GM06990 (cell line): ENCODE data around the gene RBMS1.

ENCODE experiments used
- DNase-seq: peaks from one replicate; pipeline ENCODE4 v3.0.0-alpha.2; 2011; ENCODE audit not compliant: insufficient read length; ENCODE audit errors: extremely low read depth
- H3K27me3 ChIP-seq: replicated peaks from 2 replicates; pipeline ENCODE4 v1.6.0; 2011; ENCODE audit warnings: low read length; ENCODE audit not compliant: control insufficient read depth, insufficient read depth
- H3K36me3 ChIP-seq: 2 replicates; pipeline ENCODE4 v1.5.1; 2011; ENCODE audit warnings: low read length; ENCODE audit not compliant: control insufficient read depth, insufficient read depth
- H3K4me3 ChIP-seq: replicated peaks from 2 replicates; pipeline ENCODE4 v1.5.1; 2011; ENCODE audit warnings: low read depth, mild to moderate bottlenecking, control low read depth, low read length
- CTCF ChIP-seq: IDR thresholded peaks from 2 replicates; pipeline ENCODE4 v1.5.1; 2011; ENCODE audit warnings: low read length, control low read depth, mild to moderate bottlenecking, inconsistent platforms; ENCODE audit not compliant: insufficient read depth, poor library complexity, severe bottlenecking

RBMS1 gene

GRCh38 chr2:160482673-160483072 lies 10.9 kb downstream of the RBMS1 start:
- no peak for TF ChIP-seq CTCF
- DNase-seq = no peak

GRCh38 chr2:160479269-160479668 lies 14.3 kb downstream of the RBMS1 start:
- DNase-seq = no peak
- Histone ChIP-seq H3K36me3 (no peaks in the 10 kb centered on the region), H3K4me3 (no peak overlapping the region), H3K27me3 (no peaks in the 10 kb centered on the region)
- no peak for TF ChIP-seq CTCF

More at GRCh38 chr2:160482673-160483072, 10.9 kb downstream of the RBMS1 start:
- Histone ChIP-seq H3K27me3 (no peaks in the 10 kb centered on the region), H3K36me3 (no peaks in the 10 kb centered on the region), H3K4me3 (no peak overlapping the region)

DNA sequence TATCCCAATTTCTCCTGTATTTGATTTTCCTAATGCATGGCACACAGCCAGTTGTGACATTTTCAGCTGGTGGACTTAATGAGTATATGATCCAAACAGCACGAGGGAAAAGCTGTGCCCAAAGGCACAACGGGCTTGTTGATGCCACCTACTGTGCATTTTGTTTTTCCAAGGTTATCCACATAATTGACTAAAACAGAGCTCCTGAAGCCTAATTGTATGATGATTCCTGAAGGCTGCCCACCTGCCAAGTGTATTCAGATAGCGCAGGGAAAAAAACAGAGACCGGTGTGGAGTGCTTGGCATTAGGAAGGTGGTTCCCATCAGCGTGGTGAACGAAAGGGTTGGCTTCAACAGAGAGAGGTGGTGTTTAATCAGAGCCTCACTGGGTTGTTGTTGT lies 14.9 kb downstream of the RBMS1 start:
- H3K4me3 ChIP-seq = no peak overlapping the region
- H3K36me3 ChIP-seq = no peaks in the 10 kb centered on the region
- no peak for TF ChIP-seq CTCF
- no peak for DNase-seq
- H3K27me3 ChIP-seq = no peaks in the 10 kb centered on the region

GRCh38 chr2:160477032-160477431 lies 16.6 kb downstream of the RBMS1 start:
- no peaks in the 10 kb centered on the region for H3K27me3 ChIP-seq
- no peak overlapping the region for H3K4me3 ChIP-seq
- no peak for DNase-seq
- H3K36me3 ChIP-seq = no peaks in the 10 kb centered on the region
- no peak for TF ChIP-seq CTCF

- no peak for TF ChIP-seq CTCF
- no peak for DNase-seq
- no peak overlapping the region for H3K4me3 ChIP-seq
- no peaks in the 10 kb centered on the region for H3K36me3 ChIP-seq
- no peaks in the 10 kb centered on the region for H3K27me3 ChIP-seq
Measured at GRCh38 chr2:160474891-160475787, 18.5 kb downstream of the RBMS1 start.
